Activated naive CD4-positive, alpha-beta T cell treated with anti-CD3 and anti-CD28 coated beads, Interleukin-2, amount 10 ng/mL, durations not matched to agents 7 days and 5 days (primary cell): Measurements from ENCODE around the gene IMPDH1.

Experiments used
- CTCF ChIA-PET: fragments of 350-600 bp; sonication (Branson Sonifier 250); formaldehyde crosslinking; loops from one replicate; lab custom pipeline; 2021; ENCODE audit warnings: antibody characterized with exemption; lab: Charles Lee
- DNase-seq: peaks from one replicate; pipeline ENCODE4 v3.0.0-alpha.2; 2020
- H3K27ac Mint-ChIP-seq: one replicate; pipeline ENCODE4 v1.8.0; 2021; ENCODE audit warnings: mild to moderate bottlenecking, moderate library complexity, mixed read lengths
- H3K27me3 Mint-ChIP-seq: one replicate; pipeline ENCODE4 v1.8.0; 2021; ENCODE audit warnings: mild to moderate bottlenecking, mixed read lengths
- H3K36me3 Mint-ChIP-seq: one replicate; pipeline ENCODE4 v1.8.0; 2021; ENCODE audit warnings: mixed read lengths
- H3K4me1 Mint-ChIP-seq: one replicate; pipeline ENCODE4 v1.8.0; 2021; ENCODE audit warnings: mixed read lengths
- H3K4me3 Mint-ChIP-seq: one replicate; pipeline ENCODE4 v1.8.0; 2021; ENCODE audit warnings: mild to moderate bottlenecking, moderate library complexity, mixed read lengths
- H3K9me3 Mint-ChIP-seq: one replicate; pipeline ENCODE4 v1.8.0; 2021; ENCODE audit warnings: mixed read lengths

Gene IMPDH1

GRCh38 chr7:128406314-128407232 is 3.2 kb downstream of the IMPDH1 start:
- Mint-ChIP-seq H3K27ac (peak overlapping the region; percentile 29), H3K36me3 (peaks cover 10% of the 10 kb centered on the region), H3K4me1 (peaks cover 60% of the 10 kb centered on the region), H3K4me3 (peak overlapping the region; percentile 75), H3K27me3 (peaks cover 40% of the 10 kb centered on the region), H3K9me3 (no peaks in the 10 kb centered on the region)
- no peak for DNase-seq
- CTCF ChIA-PET, result interaction anchor here (2.1 to 14.3 kb wide), 2 partner anchors 20 to 59 kb away, joined by 6 to 166 read pairs; no protein-coding TSS in a partner anchor

- H3K4me3 Mint-ChIP-seq, result peak overlapping the region; percentile 75
- peaks cover 58% of the 10 kb centered on the region for H3K4me1 Mint-ChIP-seq
- CTCF ChIA-PET, result interaction anchor here (1.3 to 14.3 kb wide), 3 partner anchors 21 to 58 kb away, joined by 4 to 166 read pairs (median 6); no protein-coding TSS in a partner anchor
- H3K27me3 Mint-ChIP-seq, result peaks cover 34% of the 10 kb centered on the region
- no peaks in the 10 kb centered on the region for H3K9me3 Mint-ChIP-seq
- peaks cover 15% of the 10 kb centered on the region for H3K36me3 Mint-ChIP-seq
- H3K27ac Mint-ChIP-seq, result no peak overlapping the region
- DNase-seq, result peak; percentile 72
These were observed 4.1 kb downstream of the IMPDH1 start for GRCh38 chr7:128405471-128406313.

- Mint-ChIP-seq H3K36me3 (peaks cover 16% of the 10 kb centered on the region), H3K4me3 (peak overlapping the region; percentile 75), H3K27me3 (peaks cover 28% of the 10 kb centered on the region), H3K27ac (peak overlapping the region; percentile 49), H3K9me3 (no peaks in the 10 kb centered on the region), H3K4me1 (peaks cover 53% of the 10 kb centered on the region)
- no peak for DNase-seq
- CTCF ChIA-PET, result interaction anchor here (1.3 to 14.3 kb wide), 4 partner anchors 18 to 58 kb away, joined by 4 to 166 read pairs (median 90); no protein-coding TSS in a partner anchor
These were observed 4.8 kb downstream of the IMPDH1 start for GRCh38 chr7:128404886-128405470.

GRCh38 chr7:128404143-128404681 is 5.6 kb downstream of the IMPDH1 start:
- H3K9me3 Mint-ChIP-seq, result no peaks in the 10 kb centered on the region
- CTCF ChIA-PET, result interaction anchor here (1.2 to 8.1 kb wide), 4 partner anchors 13 to 57 kb away, joined by 3 to 164 read pairs (median 10); no protein-coding TSS in a partner anchor
- H3K27ac Mint-ChIP-seq, result no peak overlapping the region
- H3K4me3 Mint-ChIP-seq, result peak overlapping the region; percentile 75
- H3K4me1 Mint-ChIP-seq, result peaks cover 52% of the 10 kb centered on the region
- DNase-seq, result no peak
- peaks cover 26% of the 10 kb centered on the region for H3K27me3 Mint-ChIP-seq
- H3K36me3 Mint-ChIP-seq, result peaks cover 20% of the 10 kb centered on the region

GRCh38 chr7:128403676-128404075 is 6.1 kb downstream of the IMPDH1 start:
- H3K4me1 Mint-ChIP-seq, result peaks cover 46% of the 10 kb centered on the region
- no peaks in the 10 kb centered on the region for H3K9me3 Mint-ChIP-seq
- no peak for DNase-seq
- peaks cover 20% of the 10 kb centered on the region for H3K36me3 Mint-ChIP-seq
- no peak overlapping the region for H3K27ac Mint-ChIP-seq
- peaks cover 21% of the 10 kb centered on the region for H3K27me3 Mint-ChIP-seq
- CTCF ChIA-PET, result interaction anchor here (1.2 to 8.1 kb wide), 4 partner anchors 13 to 22 kb away, joined by 3 to 164 read pairs (median 9); no protein-coding TSS in a partner anchor
- no peak overlapping the region for H3K4me3 Mint-ChIP-seq

GRCh38 chr7:128402356-128402755 is 7.4 kb downstream of the IMPDH1 start:
- DNase-seq, result no peak
- CTCF ChIA-PET, result interaction anchor here (1.3 to 8.1 kb wide), 3 partner anchors 12 to 24 kb away, joined by 3 to 164 read pairs (median 15); no protein-coding TSS in a partner anchor
- Mint-ChIP-seq H3K36me3 (peaks cover 30% of the 10 kb centered on the region), H3K27me3 (peaks cover 12% of the 10 kb centered on the region), H3K27ac (no peak overlapping the region), H3K9me3 (no peaks in the 10 kb centered on the region), H3K4me1 (peaks cover 36% of the 10 kb centered on the region), H3K4me3 (no peak overlapping the region)

- Mint-ChIP-seq H3K27me3 (no peaks in the 10 kb centered on the region), H3K27ac (no peak overlapping the region)
These were observed 9.2 kb downstream of the IMPDH1 start for GRCh38 chr7:128400566-128400965.

GRCh38 chr7:128399991-128400390 is 9.8 kb downstream of the IMPDH1 start:
- CTCF ChIA-PET, result interaction anchor here (0.7 to 8.1 kb wide), 8 partner anchors 8 to 75 kb away, joined by 3 to 164 read pairs (median 6); no protein-coding TSS in a partner anchor
- no peak overlapping the region for H3K4me3 Mint-ChIP-seq
- H3K9me3 Mint-ChIP-seq, result no peaks in the 10 kb centered on the region
- peaks cover 23% of the 10 kb centered on the region for H3K4me1 Mint-ChIP-seq
- H3K27ac Mint-ChIP-seq, result no peak overlapping the region
- H3K36me3 Mint-ChIP-seq, result peaks cover 38% of the 10 kb centered on the region
- no peak for DNase-seq
- H3K27me3 Mint-ChIP-seq, result no peaks in the 10 kb centered on the region

More at GRCh38 chr7:128400566-128400965, 9.2 kb downstream of the IMPDH1 start:
- Mint-ChIP-seq H3K36me3 (peaks cover 38% of the 10 kb centered on the region), H3K4me1 (peaks cover 24% of the 10 kb centered on the region), H3K4me3 (no peak overlapping the region), H3K9me3 (no peaks in the 10 kb centered on the region)
- CTCF ChIA-PET, result interaction anchor here (0.9 to 8.1 kb wide), 5 partner anchors 11 to 74 kb away, joined by 4 to 164 read pairs (median 6); no protein-coding TSS in a partner anchor
- no peak for DNase-seq

GRCh38 chr7:128398841-128399135 is 11.0 kb downstream of the IMPDH1 start:
- CTCF ChIA-PET, result interaction anchor here (1.3 to 8.1 kb wide), 14 partner anchors 10 to 76 kb away, joined by 3 to 164 read pairs (median 8); no protein-coding TSS in a partner anchor
- H3K4me1 Mint-ChIP-seq, result peaks cover 10% of the 10 kb centered on the region
- no peaks in the 10 kb centered on the region for H3K27me3 Mint-ChIP-seq
- H3K9me3 Mint-ChIP-seq, result no peaks in the 10 kb centered on the region
- H3K36me3 Mint-ChIP-seq, result peaks cover 38% of the 10 kb centered on the region
- no peak overlapping the region for H3K27ac Mint-ChIP-seq
- H3K4me3 Mint-ChIP-seq, result no peak overlapping the region
- DNase-seq, result no peak

GRCh38 chr7:128398016-128398840 is 11.6 kb downstream of the IMPDH1 start:
- H3K9me3 Mint-ChIP-seq, result no peaks in the 10 kb centered on the region
- H3K4me1 Mint-ChIP-seq, result peaks cover 6% of the 10 kb centered on the region
- peak; percentile 62 for DNase-seq
- no peaks in the 10 kb centered on the region for H3K27me3 Mint-ChIP-seq
- CTCF ChIA-PET, result interaction anchor here (1.0 to 8.1 kb wide), 17 partner anchors 9 to 62 kb away, joined by 3 to 164 read pairs (median 7); no protein-coding TSS in a partner anchor
- peaks cover 36% of the 10 kb centered on the region for H3K36me3 Mint-ChIP-seq
- H3K4me3 Mint-ChIP-seq, result no peak overlapping the region
- H3K27ac Mint-ChIP-seq, result no peak overlapping the region

GRCh38 chr7:128396357-128396756 is 13.4 kb downstream of the IMPDH1 start:
- CTCF ChIA-PET, result interaction anchor here (0.6 to 2.7 kb wide), 5 partner anchors 23 to 64 kb away, joined by 3 to 24 read pairs (median 5); no protein-coding TSS in a partner anchor
- H3K4me1 Mint-ChIP-seq, result no peaks in the 10 kb centered on the region
- H3K9me3 Mint-ChIP-seq, result no peaks in the 10 kb centered on the region
- no peaks in the 10 kb centered on the region for H3K27me3 Mint-ChIP-seq
- no peak overlapping the region for H3K4me3 Mint-ChIP-seq
- H3K27ac Mint-ChIP-seq, result no peak overlapping the region
- H3K36me3 Mint-ChIP-seq, result peaks cover 27% of the 10 kb centered on the region
- DNase-seq, result no peak

- no peak for DNase-seq
- no peak overlapping the region for H3K27ac Mint-ChIP-seq
- no peaks in the 10 kb centered on the region for H3K27me3 Mint-ChIP-seq
- H3K9me3 Mint-ChIP-seq, result no peaks in the 10 kb centered on the region
- CTCF ChIA-PET, result interaction anchor here (1.0 to 2.3 kb wide), 5 partner anchors 9 to 48 kb away, joined by 4 to 6 read pairs (median 5); no protein-coding TSS in a partner anchor
- H3K36me3 Mint-ChIP-seq, result peaks cover 24% of the 10 kb centered on the region
- no peaks in the 10 kb centered on the region for H3K4me1 Mint-ChIP-seq
- no peak overlapping the region for H3K4me3 Mint-ChIP-seq
These were observed 14.0 kb downstream of the IMPDH1 start for GRCh38 chr7:128395748-128396147.
